ENCODE measurements around the gene DYRK1A. TPM values are rescaled to one million over a fixed set of nuclear protein-coding genes. Genes with fewer than 3 reads are reported as not detected.
A peak's percentile ranks its signal among the peaks of the same experiment; 100 is the strongest.
"Not testable (repeated sequence)": the region's sequence is repeated elsewhere in the genome, so short reads cannot be mapped to it uniquely, and the experiment has no call there.

The DYRK1A gene
- total RNA-seq = 100 to 1,000 TPM in 1 of 2 donors, 10 to 100 TPM in 1; 70.5 to 146 TPM

GRCh38 chr21:37366482-37367316 lies at the start of gene DYRK1A:
DYRK1A (plus strand) TSS chr21:37366773; CDS start chr21:37420375, 53,602 bp downstream.
- peak; percentile 98 for DNase-seq (ENCODE audit: low spot score)
- peak in 2 of 4 experiments; percentile 5 to 11 for TF ChIP-seq CTCF (IDR thresholded peaks at IDR 0.05)
- TF ChIP-seq POLR2A (IDR thresholded peaks at IDR 0.05) = peak; percentile 53
- peak; percentile 96 for TF ChIP-seq POLR2AphosphoS5 (IDR thresholded peaks at IDR 0.05)
- Histone ChIP-seq H3K36me3 (no peaks in the 10 kb centered on the region), H3K4me3 (peak within 1 kb of the TSS; percentile 56 to 96), H3K9me3 (no peaks in the 10 kb centered on the region), H3K4me1 (replicated peaks) (peaks cover 11% of the 10 kb centered on the region), H3K27me3 (replicated peaks; ENCODE audit: insufficient read depth) (no peaks in the 10 kb centered on the region), H3K27ac (peak within 1 kb of the TSS; percentile 98 to 100)
- intact Hi-C loops (cut with DNase I) = loop anchor here (2.0 to 10.0 kb wide), 6 partner anchors 28 to 402 kb away; partner anchors contain the start of genes HLCS, PIGP, TTC3 and VPS26C
- under 1% methylated on average over 40 of the region's 92 CpGs for WGBS

- 92% methylated on average over 2 of the region's 2 CpGs for WGBS
- no peaks in the 10 kb centered on the region for H3K9me3 ChIP-seq
- intact Hi-C loops (cut with DNase I) = no loop called here
These were observed 47.0 kb upstream of the DYRK1A start for GRCh38 chr21:37319551-37319950.

GRCh38 chr21:37322084-37322483 lies 44.5 kb upstream of the DYRK1A start:
- Histone ChIP-seq H3K27me3 (replicated peaks; ENCODE audit: insufficient read depth) (no peaks in the 10 kb centered on the region), H3K4me1 (replicated peaks) (no peaks in the 10 kb centered on the region), H3K9me3 (no peaks in the 10 kb centered on the region), H3K27ac (no peak overlapping the region), H3K36me3 (no peaks in the 10 kb centered on the region), H3K4me3 (no peak overlapping the region)
- 67% methylated on average over 5 of the region's 5 CpGs for WGBS
- intact Hi-C loops (cut with DNase I) = no loop called here
- no peak for DNase-seq (ENCODE audit: low spot score)
- no peak for TF ChIP-seq POLR2AphosphoS5 (IDR thresholded peaks at IDR 0.05)
- TF ChIP-seq POLR2A (IDR thresholded peaks at IDR 0.05) = no peak
- TF ChIP-seq CTCF (IDR thresholded peaks at IDR 0.05) = no peak

More at GRCh38 chr21:37319551-37319950, 47.0 kb upstream of the DYRK1A start:
- no peak for TF ChIP-seq CTCF (IDR thresholded peaks at IDR 0.05)
- TF ChIP-seq POLR2A (IDR thresholded peaks at IDR 0.05) = no peak
- no peak for TF ChIP-seq POLR2AphosphoS5 (IDR thresholded peaks at IDR 0.05)
- H3K4me1 ChIP-seq (replicated peaks) = no peaks in the 10 kb centered on the region
- no peaks in the 10 kb centered on the region for H3K36me3 ChIP-seq
- no peaks in the 10 kb centered on the region for H3K27me3 ChIP-seq (replicated peaks; ENCODE audit: insufficient read depth)
- DNase-seq (ENCODE audit: low spot score) = no peak
- H3K4me3 ChIP-seq = no peak overlapping the region
- H3K27ac ChIP-seq = no peak overlapping the region

- TF ChIP-seq POLR2A (IDR thresholded peaks at IDR 0.05) (no peak), CTCF (IDR thresholded peaks at IDR 0.05) (no peak)
- Histone ChIP-seq H3K4me1 (replicated peaks) (no peaks in the 10 kb centered on the region), H3K9me3 (no peaks in the 10 kb centered on the region), H3K27ac (no peak overlapping the region), H3K4me3 (no peak overlapping the region), H3K36me3 (no peaks in the 10 kb centered on the region), H3K27me3 (replicated peaks; ENCODE audit: insufficient read depth) (no peaks in the 10 kb centered on the region)
- WGBS = 89% methylated on average over 2 of the region's 2 CpGs
- intact Hi-C loops (cut with DNase I) = no loop called here
- no peak for DNase-seq (ENCODE audit: low spot score)
These were observed 42.0 kb upstream of the DYRK1A start for GRCh38 chr21:37324558-37324957.

GRCh38 chr21:37328147-37328546 lies 38.4 kb upstream of the DYRK1A start:
- intact Hi-C loops (cut with DNase I); H3K9me3 ChIP-seq; H3K27ac ChIP-seq; H3K36me3 ChIP-seq; DNase-seq (ENCODE audit: low spot score); H3K4me1 ChIP-seq (replicated peaks); H3K27me3 ChIP-seq (replicated peaks; ENCODE audit: insufficient read depth); H3K4me3 ChIP-seq: not testable (repeated sequence)
- 87% methylated on average over 7 of the region's 7 CpGs for WGBS

All from prostate gland (tissue), 2 donors.